Stimulated activated CD8-positive, alpha-beta memory T cell treated with anti-CD3 and anti-CD28 coated beads, Interleukin-7, amount 100 ng/mL, for 4 hours (primary cell): ENCODE data around the gene STX2.
"Not testable (repeated sequence)": the region's sequence is repeated elsewhere in the genome, so short reads cannot be mapped to it uniquely, and the experiment has no call there.

ENCODE experiments used
- DNase-seq, 2 donors: peaks; one replicate each; pipeline ENCODE4 v3.0.0-alpha.2; 2020; ENCODE audit warnings: low read depth in 2 of 2

Gene STX2

DNA sequence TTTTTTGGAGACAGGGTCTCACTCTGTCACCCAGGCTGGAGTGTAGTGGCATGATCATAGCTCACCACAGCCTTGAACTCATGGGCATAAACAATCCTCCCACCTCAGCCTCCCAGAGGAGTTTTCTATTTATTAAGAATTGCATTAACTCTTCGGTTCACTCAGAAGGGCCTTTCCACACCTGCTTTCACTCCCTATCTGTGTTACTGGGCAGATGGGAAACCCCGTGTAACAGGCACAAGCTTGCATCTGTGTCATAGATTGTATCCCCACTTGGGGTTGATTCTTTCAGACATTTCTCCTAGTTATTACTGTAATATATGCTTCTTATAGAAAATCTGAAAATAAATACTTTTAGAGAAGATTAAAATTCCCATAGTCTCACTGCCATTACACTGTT lies 38.7 kb downstream of the STX2 start:
- no peak for DNase-seq

- DNase-seq: no peak
These were observed 40.0 kb downstream of the STX2 start for GRCh38 chr12:130799051-130799450.

DNA sequence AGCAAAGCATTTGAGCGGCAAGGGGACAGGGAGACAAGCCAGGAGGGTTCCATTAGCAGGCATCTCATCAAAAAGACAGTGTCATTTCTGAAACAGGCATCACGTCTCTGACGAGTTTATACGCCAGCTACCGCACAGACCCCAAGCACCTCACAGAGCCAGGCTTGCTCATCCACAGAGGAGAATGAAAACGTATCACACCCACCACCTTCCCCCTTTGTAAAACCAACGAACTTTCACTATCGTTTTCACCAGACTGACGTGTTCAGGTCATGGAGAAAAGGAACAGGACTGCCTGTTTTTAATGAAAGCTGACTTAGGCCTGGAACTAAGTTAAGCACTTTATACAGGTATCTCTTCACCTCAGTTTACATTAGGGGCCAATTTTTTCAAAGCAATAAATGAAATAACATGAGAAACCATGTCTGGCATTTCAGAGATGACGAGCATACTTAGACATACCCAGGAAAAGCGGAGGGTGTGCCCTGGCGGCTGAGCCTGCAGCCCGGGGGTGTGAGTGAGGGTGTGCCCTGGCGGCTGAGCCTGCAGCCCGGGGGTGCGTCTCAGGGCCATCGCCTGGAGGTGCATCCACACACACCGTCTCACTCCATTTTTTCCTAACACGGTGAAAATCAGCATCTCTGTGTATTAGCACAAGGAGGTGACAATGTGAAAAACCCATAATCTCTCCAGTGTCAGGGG lies 41.9 kb downstream of the STX2 start:
- peak; percentile 12 to 21 for DNase-seq

DNA sequence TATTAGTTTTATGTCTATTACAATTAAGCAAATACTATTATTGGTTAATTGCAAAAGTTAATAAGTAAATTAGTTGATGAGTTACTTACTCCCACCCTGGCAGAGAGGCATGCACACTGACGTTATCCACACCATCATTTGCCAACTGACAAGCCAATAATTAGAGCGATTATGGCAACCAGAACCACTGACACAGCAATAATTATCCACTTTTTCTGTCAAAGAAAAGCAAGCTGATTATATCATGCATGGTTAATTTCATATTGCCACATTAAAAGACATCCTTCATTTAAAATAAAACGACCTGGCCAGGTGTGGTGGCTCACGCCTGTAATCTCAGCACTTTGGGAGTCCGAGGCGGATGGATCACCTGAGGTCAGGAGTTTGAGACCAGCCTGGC lies 43.1 kb downstream of the STX2 start:
- DNase-seq: no peak

DNA sequence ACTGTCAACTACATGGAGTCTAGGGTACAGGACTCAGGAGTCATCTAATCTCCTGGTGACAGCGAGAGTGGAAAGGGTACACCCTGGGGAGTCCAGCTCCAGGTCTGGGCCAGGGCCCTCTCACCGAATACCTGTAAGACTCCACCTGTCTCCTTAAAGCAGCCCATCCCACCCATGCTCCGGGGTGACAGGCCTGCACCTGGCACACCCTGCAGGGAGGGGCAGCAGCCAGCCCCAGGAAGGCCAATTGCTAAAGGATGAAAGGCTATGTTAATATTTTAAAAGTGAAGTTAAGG lies 45.5 kb downstream of the STX2 start:
- DNase-seq: no peak

DNA sequence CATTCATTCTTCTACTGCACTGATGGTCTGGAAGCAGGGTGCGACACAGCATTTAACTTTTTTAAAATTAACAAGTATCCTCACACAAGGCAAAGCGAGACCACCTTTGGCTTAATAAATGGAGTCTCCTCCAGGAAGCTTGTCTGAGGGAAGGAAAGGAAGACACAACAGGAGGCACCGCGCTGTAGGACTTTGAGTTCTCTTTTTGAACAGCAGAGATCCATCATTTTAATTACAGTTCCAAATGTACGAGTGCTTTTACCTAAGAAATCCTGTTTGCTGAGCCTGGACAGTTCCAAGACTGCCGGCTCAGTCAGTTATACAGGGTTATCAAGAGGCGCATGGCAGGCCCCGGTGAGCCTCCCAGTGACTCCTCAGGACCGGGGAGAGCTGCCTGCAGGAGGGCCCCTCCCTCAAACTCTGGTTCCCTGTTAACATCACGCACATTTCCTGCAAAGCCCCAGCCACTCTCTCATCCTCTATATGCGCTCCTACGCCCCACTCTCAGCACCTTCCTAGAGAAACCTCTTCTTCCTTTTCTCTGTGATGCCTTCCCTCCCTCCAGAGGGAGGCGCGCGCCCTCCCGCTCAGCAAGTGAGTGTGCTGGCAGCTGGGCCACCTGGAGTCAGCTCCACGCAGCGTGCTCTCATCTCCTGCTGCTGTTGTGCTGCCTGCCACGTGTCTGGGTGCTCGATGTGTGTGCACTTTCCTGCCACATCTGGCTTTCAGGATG lies 46.1 kb downstream of the STX2 start:
- no peak for DNase-seq

DNA sequence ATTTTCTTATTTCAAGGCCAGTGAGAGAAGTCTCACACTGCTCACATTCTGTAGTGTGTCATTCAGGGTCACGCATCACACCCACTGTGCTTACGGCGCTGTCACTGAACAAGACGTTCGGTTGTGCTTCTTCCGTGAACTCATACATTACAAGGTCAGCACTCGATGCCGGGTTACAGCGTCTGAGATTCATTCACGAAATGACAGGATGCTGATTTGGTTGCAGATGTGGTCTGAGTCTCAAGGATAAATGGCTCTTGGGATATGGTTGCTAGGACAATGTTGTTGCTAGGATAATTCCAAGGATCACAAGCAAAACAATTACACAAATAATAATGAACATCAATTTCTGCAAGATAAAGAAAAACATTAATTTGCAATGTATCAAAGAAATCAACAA lies 47.4 kb downstream of the STX2 start:
- no peak for DNase-seq

GRCh38 chr12:130788515-130788914 lies 50.5 kb downstream of the STX2 start:
- no peak for DNase-seq

DNA sequence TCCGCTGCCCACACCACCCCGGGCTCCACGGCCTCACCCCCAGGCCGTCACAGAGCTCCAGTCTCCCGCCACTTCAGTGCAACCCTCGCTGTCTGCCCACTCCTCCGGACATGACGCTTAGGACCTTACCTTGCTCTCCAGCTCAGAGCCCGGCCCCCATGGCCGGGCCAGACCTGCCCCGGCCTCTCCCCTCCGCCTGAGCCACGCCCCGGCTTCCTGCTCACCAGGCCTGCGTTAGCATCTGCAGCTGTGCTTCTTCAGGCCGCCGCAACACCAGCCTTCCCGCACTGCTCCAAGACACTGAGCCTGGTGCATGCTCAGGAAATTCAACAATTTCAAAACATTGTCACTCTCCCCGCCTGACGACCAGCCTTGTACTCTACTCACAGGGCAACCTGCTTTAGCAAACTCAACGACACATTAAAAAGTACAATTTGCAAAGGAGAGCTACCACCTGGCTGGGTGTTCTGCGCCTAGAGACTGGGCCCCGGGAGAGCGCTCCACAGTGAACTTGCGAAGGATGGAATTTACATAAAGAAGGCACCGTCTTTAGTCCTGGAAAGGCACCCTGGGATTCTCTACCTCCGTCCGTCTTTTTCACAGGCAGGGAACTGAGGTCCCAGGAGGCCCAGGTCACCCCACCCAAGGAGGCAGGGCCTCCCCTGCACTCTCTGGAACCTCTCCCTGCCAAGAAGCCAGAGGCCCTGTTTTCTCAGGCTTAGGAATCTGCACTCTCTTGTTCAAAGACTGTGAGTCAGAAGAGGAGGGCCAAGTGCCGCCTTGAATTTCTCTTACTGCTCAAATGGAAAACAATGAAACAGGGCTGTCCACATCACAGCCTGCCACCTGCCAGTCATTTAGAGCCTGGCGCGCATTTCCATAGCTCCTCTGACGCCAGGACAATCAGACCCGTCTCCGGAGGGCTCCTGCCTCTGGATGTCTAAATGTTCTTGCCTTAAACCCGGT lies 51.3 kb downstream of the STX2 start:
- DNase-seq: no peak

GRCh38 chr12:130787041-130787440 lies 52.0 kb downstream of the STX2 start:
- no peak for DNase-seq

DNA sequence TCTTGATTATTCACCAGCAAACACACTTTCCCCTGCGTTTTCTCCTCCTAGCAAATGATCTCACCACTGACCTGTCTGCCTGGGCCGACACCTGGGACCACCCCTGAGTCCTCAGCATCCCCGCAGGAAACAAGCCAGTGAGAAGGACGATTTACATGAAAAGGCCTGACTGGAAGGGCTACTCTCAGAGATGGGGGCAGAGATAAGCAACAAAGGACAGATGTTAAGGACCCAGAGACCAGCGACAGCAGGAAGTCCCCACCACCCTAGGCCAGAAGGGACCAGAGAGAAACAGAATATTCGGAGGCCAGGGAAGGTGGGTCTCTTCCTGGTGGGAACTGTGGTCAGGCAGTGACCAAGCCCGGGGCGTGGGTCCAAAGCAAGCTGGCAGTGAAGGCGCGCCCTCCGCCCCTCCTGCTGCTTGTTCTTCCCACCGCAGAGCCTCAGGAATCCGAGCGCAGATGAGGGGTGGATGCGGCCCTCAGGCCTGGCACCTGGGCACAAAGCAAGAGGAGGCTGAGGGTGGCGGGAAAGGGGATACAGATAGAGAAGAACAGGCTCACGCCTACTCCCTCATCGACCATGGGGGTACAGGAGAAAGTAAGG lies 55.8 kb downstream of the STX2 start:
- no peak for DNase-seq

- DNase-seq: not testable (repeated sequence)
These were observed 56.8 kb downstream of the STX2 start for GRCh38 chr12:130782245-130782644.

- DNase-seq: no peak
These were observed 58.0 kb downstream of the STX2 start for GRCh38 chr12:130780880-130781575.

DNA sequence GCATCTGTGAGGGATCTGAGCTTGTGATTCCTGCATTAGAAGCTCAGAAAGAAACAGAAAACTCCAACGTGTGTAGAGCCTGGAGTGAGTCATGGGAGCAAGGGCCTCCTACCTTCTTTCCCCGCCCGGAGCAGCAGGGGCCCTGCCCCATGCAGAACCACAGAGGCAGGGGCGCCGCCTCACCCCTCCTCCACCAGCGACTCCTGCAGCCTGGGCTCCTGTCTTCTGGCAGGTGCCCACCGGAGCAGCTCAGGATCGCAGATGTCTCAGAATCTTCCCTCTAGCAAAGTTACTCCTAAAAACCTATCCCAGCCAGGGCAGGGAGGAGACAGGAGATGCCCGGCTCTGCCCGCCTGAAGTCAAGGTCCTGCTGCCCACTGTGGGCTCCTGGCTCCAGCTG lies 58.7 kb downstream of the STX2 start:
- DNase-seq: no peak

- no peak for DNase-seq
These were observed 60.3 kb downstream of the STX2 start for GRCh38 chr12:130778776-130779175.

GRCh38 chr12:130776857-130777339 lies 62.2 kb downstream of the STX2 start:
- DNase-seq: no peak

- peak; percentile 31 to 61 for DNase-seq
These were observed 62.8 kb downstream of the STX2 start for GRCh38 chr12:130775953-130776856.

GRCh38 chr12:130770413-130771028 lies 68.5 kb downstream of the STX2 start:
- no peak for DNase-seq

GRCh38 chr12:130768120-130768519 lies 70.9 kb downstream of the STX2 start:
- no peak for DNase-seq

DNA sequence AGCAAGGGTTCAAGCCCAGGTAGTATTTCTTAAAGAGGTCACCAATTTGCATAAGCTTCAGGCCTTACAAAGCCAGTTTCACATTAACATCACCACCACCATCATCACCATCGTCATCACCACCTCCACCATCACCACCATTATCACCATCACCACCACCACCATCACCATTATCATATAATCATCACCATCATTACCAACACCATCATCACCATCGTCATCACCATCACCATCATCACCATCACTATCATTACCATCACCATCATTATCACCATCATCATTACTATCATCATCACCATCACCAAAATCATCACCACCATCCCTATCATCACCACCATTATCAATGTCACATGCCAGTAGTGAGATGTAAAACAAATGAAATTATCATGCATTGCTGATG lies 72.6 kb downstream of the STX2 start:
- DNase-seq: no peak
